WI38 (cell line): Measurements from ENCODE around the gene MPRIP.
"Not testable (repeated sequence)": the region's sequence is repeated elsewhere in the genome, so short reads cannot be mapped to it uniquely, and the experiment has no call there.

Experiments used
- H3K4me3 ChIP-seq: 2 replicates; pipeline ENCODE4 v1.5.1; 2011; ENCODE audit warnings: low read depth, mild to moderate bottlenecking, control low read depth, low read length
- TF ChIP-seq, protein P1 (sequence below): IDR thresholded peaks from 2 replicates; pipeline ENCODE4 v1.5.1; 2012; ENCODE audit warnings: low read depth, mild to moderate bottlenecking, control low read depth, low read length

The MPRIP gene

GRCh38 chr17:17155568-17155967, 113.3 kb downstream of the MPRIP start:
- TF ChIP-seq, protein P1, sequence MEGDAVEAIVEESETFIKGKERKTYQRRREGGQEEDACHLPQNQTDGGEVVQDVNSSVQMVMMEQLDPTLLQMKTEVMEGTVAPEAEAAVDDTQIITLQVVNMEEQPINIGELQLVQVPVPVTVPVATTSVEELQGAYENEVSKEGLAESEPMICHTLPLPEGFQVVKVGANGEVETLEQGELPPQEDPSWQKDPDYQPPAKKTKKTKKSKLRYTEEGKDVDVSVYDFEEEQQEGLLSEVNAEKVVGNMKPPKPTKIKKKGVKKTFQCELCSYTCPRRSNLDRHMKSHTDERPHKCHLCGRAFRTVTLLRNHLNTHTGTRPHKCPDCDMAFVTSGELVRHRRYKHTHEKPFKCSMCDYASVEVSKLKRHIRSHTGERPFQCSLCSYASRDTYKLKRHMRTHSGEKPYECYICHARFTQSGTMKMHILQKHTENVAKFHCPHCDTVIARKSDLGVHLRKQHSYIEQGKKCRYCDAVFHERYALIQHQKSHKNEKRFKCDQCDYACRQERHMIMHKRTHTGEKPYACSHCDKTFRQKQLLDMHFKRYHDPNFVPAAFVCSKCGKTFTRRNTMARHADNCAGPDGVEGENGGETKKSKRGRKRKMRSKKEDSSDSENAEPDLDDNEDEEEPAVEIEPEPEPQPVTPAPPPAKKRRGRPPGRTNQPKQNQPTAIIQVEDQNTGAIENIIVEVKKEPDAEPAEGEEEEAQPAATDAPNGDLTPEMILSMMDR: no peak

DNA sequence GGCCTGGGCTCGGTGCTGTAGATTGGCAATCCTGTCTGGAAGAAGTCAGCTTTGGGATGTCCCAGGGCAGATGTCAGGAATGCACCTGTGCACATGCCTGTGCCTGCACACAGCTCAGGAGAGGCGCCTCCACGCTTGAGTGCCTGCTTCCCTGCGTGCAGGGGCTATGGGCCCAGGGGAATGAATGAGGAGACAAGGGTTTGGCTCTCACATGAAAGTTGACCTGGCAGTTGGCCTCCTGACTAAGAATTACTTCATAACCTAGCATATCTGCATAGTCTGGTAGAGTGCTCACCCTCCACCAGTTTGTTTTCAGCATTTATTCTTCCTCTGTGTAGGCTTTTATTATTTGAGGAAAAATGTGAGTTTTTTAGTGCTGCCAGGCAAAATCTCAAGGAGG, 113.8 kb downstream of the MPRIP start:
- TF ChIP-seq, protein P1: no peak
- H3K4me3 ChIP-seq: no peak overlapping the region

More at GRCh38 chr17:17155568-17155967, 113.3 kb downstream of the MPRIP start:
- no peak overlapping the region for H3K4me3 ChIP-seq

- H3K4me3 ChIP-seq: no peak overlapping the region
- TF ChIP-seq, protein P1: no peak
Observed at GRCh38 chr17:17156511-17156910, 114.3 kb downstream of the MPRIP start.

- no peak overlapping the region for H3K4me3 ChIP-seq
- TF ChIP-seq, protein P1: no peak
Observed at GRCh38 chr17:17157041-17157440, 114.8 kb downstream of the MPRIP start.

DNA sequence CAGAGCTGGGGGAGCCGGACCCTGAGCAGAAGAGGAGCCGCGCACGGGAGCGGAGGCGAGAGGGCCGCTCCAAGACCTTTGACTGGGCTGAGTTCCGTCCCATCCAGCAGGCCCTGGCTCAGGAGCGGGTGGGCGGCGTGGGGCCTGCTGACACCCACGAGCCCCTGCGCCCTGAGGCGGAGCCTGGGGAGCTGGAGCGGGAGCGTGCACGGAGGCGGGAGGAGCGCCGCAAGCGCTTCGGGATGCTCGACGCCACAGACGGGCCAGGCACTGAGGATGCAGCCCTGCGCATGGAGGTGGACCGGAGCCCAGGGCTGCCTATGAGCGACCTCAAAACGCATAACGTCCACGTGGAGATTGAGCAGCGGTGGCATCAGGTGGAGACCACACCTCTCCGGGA, 116.2 kb downstream of the MPRIP start:
- H3K4me3 ChIP-seq: not testable (repeated sequence)

DNA sequence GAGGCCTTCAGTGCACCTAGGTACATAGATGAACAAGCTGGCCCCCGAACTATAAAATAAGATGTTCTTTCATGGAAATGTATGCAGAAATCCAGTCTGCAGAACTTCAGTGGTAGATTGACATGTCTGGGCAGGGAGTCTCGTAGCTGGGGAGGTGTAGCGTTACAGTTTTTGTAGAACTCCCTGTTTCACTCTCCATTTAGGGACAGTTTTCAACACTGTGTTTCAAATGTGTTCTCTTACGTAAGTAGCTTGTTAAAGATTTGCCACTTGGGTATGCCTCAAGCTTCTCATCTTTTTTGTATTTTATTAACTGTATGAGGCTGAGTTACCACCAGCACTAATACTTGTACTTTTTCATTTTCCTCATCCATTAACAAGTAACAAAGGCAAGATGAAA, 117.3 kb downstream of the MPRIP start:
- H3K4me3 ChIP-seq: no peak overlapping the region
- TF ChIP-seq, protein P1: no peak

GRCh38 chr17:17161121-17161520, 118.9 kb downstream of the MPRIP start:
- TF ChIP-seq, protein P1: no peak
- no peak overlapping the region for H3K4me3 ChIP-seq

DNA sequence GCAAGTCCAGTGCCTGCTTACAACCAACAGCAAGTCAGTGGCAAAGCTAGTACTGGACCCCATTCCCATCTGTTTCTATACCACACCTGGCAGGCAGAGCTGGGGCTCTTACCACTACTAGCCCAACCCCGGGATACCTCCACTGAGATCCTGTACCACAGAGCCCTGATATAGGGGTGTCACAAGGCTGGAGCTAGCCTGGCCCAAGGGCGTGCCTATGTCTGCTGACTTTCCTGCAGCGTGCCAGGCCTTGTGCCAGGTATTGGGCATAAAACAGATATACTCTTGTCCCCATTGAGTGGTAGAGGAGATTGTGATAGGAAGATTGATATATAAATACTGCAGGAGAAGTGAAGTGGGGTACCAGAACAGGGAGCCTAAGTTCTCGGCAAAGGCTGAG, 119.5 kb downstream of the MPRIP start:
- no peak overlapping the region for H3K4me3 ChIP-seq
- TF ChIP-seq, protein P1: no peak
